Liver (tissue), 9 donors: ENCODE results near the gene CD46. TPM values are rescaled to one million over a fixed set of nuclear protein-coding genes. Genes with fewer than 3 reads are reported as not detected.

Experiments used
- DNase-seq: peaks from one replicate; pipeline ENCODE4 v3.0.0-alpha.2; 2017; ENCODE audit warnings: low spot score
- H3K27ac ChIP-seq, 2 donors: one replicate each; pipeline ENCODE4 v1.7.0; 2013; ENCODE audit warnings: inconsistent platforms in 2 of 2, low read length in 2 of 2, control low read depth in 1 of 2, low read depth in 1 of 2, mild to moderate bottlenecking in 1 of 2
- H3K27me3 ChIP-seq, 4 donors: one replicate each; pipeline versions ENCODE4 v1.6.1 to v1.7.0; 2013; ENCODE audit warnings: low read length in 3 of 4, inconsistent platforms in 1 of 4, mild to moderate bottlenecking in 1 of 4, moderate library complexity in 1 of 4; ENCODE audit not compliant: control insufficient read depth in 4 of 4, insufficient read depth in 4 of 4
- H3K36me3 ChIP-seq, 4 donors: one replicate each; pipeline versions ENCODE4 v1.6.1 to v1.7.0; 2013; ENCODE audit warnings: low read length in 3 of 4, mild to moderate bottlenecking in 3 of 4, low read depth in 1 of 4, moderate library complexity in 1 of 4; ENCODE audit not compliant: control insufficient read depth in 4 of 4, insufficient read depth in 3 of 4
- H3K4me1 ChIP-seq, 4 donors: one replicate each; pipeline versions ENCODE4 v1.6.1 to v1.7.0; 2013; ENCODE audit warnings: low read length in 3 of 4, mild to moderate bottlenecking in 3 of 4, moderate library complexity in 1 of 4; ENCODE audit not compliant: control insufficient read depth in 4 of 4, insufficient read depth in 4 of 4
- H3K4me3 ChIP-seq, 3 donors: one replicate each; pipeline versions ENCODE4 v1.6.1 to v1.7.0; 2013; ENCODE audit warnings: low read length in 3 of 3, control low read depth in 1 of 3, low read depth in 1 of 3, mild to moderate bottlenecking in 1 of 3
- H3K9ac ChIP-seq, 2 donors: one replicate each; pipeline ENCODE4 v1.7.0; 2013; ENCODE audit warnings: low read length in 2 of 2, mild to moderate bottlenecking in 2 of 2, moderate library complexity in 2 of 2, control low read depth in 1 of 2, low read depth in 1 of 2
- H3K9me3 ChIP-seq, 4 donors: one replicate each; pipeline versions ENCODE4 v1.6.1 to v1.7.0; 2013; ENCODE audit warnings: low read length in 3 of 4; ENCODE audit not compliant: control insufficient read depth in 4 of 4
- EGR1 ChIP-seq, 2 donors: IDR thresholded peaks; 2 replicates each; pipeline ENCODE4 v1.6.1; 2016 to 2018; ENCODE audit warnings: antibody characterized with exemption in 2 of 2, low read depth in 2 of 2
- FOXA1 ChIP-seq: IDR thresholded peaks from 2 replicates; pipeline ENCODE4 v1.6.1; 2016; ENCODE audit warnings: antibody characterized with exemption
- FOXA2 ChIP-seq: IDR thresholded peaks from 2 replicates; pipeline ENCODE4 v1.6.1; 2016; ENCODE audit warnings: antibody characterized with exemption
- GABPA ChIP-seq, 2 donors: IDR thresholded peaks in 1 of 2; conservative IDR thresholded peaks in 1 of 2; 2 replicates each; pipeline ENCODE4 v1.6.1; 2016; ENCODE audit warnings: antibody characterized with exemption in 2 of 2, mild to moderate bottlenecking in 1 of 2, moderate library complexity in 1 of 2
- HNF4A ChIP-seq, 2 donors: conservative IDR thresholded peaks; 2 replicates each; pipeline ENCODE4 v1.6.1; 2016; ENCODE audit warnings: antibody characterized with exemption in 2 of 2, mild to moderate bottlenecking in 2 of 2
- HNF4G ChIP-seq: IDR thresholded peaks from 2 replicates; pipeline ENCODE4 v1.6.1; 2016; ENCODE audit warnings: antibody characterized with exemption
- JUND ChIP-seq, 2 donors: IDR thresholded peaks; 2 replicates each; pipeline ENCODE4 v1.6.1; 2016; ENCODE audit warnings: antibody characterized with exemption in 2 of 2
- NR2F2 ChIP-seq: IDR thresholded peaks from 2 replicates; pipeline ENCODE4 v1.6.1; 2016; ENCODE audit warnings: antibody characterized with exemption
- RAD21 ChIP-seq, 2 donors: IDR thresholded peaks; 2 replicates each; pipeline ENCODE4 v1.6.1; 2016; ENCODE audit warnings: antibody characterized with exemption in 2 of 2, mild to moderate bottlenecking in 2 of 2
- RXRA ChIP-seq, 2 donors: IDR thresholded peaks; 2 replicates each; pipeline ENCODE4 v1.6.1; 2017 to 2018; ENCODE audit warnings: antibody characterized with exemption in 2 of 2, mild to moderate bottlenecking in 1 of 2
- SP1 ChIP-seq: IDR thresholded peaks from 2 replicates; pipeline ENCODE4 v1.6.1; 2018; ENCODE audit warnings: antibody characterized with exemption, mild to moderate bottlenecking
- TAF1 ChIP-seq: conservative IDR thresholded peaks from 2 replicates; pipeline ENCODE4 v1.6.1; 2016; ENCODE audit warnings: antibody characterized with exemption, mild to moderate bottlenecking
- YY1 ChIP-seq: IDR thresholded peaks from 2 replicates; pipeline ENCODE4 v1.6.1; 2016; ENCODE audit warnings: antibody characterized with exemption, mild to moderate bottlenecking
- WGBS: extraction: QIAGEN DNeasy Blood & Tissue Kit; methylation state at CpG from one replicate; pipeline ENCODE4 v1.1.7; 2013; 5-methylcytosine and 5-hydroxymethylcytosine counted together
- polyA plus RNA-seq, 2 donors: library from polyadenylated mRNA; stranded (reverse) in 1 of 2; unstranded in 1 of 2; fragments of 200-250 nt in 1 of 2; fragments of >200 nt in 1 of 2; fragmentation: Nextera tagmentation in 1 of 2; extraction: Ambion mirVana in 1 of 2; gene quantifications; one replicate each; pipeline versions ENCODE4 v1.2.1 to v1.2.3, GENCODE V29; 2013 to 2015
- total RNA-seq, 2 donors: library from RNA; depleted of rRNA; stranded (reverse); fragments of >200 nt; gene quantifications; one replicate each; pipeline ENCODE4 v1.2.3, GENCODE V29; 2014
- TF ChIP-seq, protein P1 (sequence below): IDR thresholded peaks from 2 replicates; pipeline ENCODE4 v1.6.1; 2016; ENCODE audit warnings: antibody characterized with exemption
- TF ChIP-seq, protein P2 (sequence below): IDR thresholded peaks from 2 replicates; pipeline ENCODE4 v1.6.1; 2016; ENCODE audit warnings: antibody characterized with exemption, mild to moderate bottlenecking
- TF ChIP-seq, protein P3 (sequence below): IDR thresholded peaks from 2 replicates; pipeline ENCODE4 v1.6.1; 2016; ENCODE audit warnings: antibody characterized with exemption
- TF ChIP-seq, protein P4 (sequence below): fragments of 150-350 bp; IDR thresholded peaks from 2 replicates; pipeline ENCODE4 v1.5.1; 2017; ENCODE audit warnings: improper control_type of control experiment, low read depth, low read length; ENCODE audit not compliant: missing input control
- TF ChIP-seq, protein P5 (sequence below): IDR thresholded peaks from 2 replicates; pipeline ENCODE4 v1.6.1; 2016; ENCODE audit warnings: antibody characterized with exemption
- donor health status: healthy.
- donor health status: healthy.
- donor health status: healthy.
- donor health status: healthy.
- donor health status: healthy.

The CD46 gene
- total and polyA plus RNA-seq, 4 donors, result 71.3 to 177 (median 121) TPM

DNA sequence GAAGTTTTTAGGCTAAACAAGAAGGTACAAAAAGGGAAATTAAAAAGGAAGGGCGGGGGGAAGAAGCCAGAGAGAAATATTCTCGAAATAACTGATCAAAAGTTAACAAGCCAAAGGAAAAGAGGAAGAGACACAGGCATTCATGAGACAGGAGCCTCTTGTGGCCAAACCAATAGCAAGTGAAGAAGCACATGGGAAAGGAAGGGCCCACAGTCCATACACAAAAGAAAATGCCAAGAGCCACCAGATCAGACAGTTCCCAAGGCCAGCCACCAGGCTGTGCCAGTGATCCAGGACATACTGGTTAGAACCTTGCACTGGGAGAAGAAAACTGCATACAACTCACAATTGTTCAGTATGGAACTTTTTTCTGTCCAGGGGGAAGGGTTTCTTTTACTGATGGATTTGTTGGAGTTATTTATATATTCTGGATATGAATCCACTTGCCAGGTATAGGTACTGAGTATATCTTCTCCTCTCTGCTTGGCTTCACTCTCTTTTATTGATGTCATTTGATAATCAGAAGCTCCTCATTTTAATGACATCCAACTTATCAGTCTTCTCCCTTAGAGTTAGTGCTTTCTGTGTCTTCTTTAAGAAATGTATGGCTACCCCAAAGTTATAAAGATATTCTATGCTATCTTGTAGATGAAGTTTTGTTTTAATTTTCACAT, 76.8 kb downstream of the CD46 start:
- peak overlapping the region; percentile 23 to 27 for H3K9ac ChIP-seq
- H3K4me3 ChIP-seq, result no peak overlapping the region
- no peaks in the 10 kb centered on the region for H3K36me3 ChIP-seq
- TF ChIP-seq, protein P1, sequence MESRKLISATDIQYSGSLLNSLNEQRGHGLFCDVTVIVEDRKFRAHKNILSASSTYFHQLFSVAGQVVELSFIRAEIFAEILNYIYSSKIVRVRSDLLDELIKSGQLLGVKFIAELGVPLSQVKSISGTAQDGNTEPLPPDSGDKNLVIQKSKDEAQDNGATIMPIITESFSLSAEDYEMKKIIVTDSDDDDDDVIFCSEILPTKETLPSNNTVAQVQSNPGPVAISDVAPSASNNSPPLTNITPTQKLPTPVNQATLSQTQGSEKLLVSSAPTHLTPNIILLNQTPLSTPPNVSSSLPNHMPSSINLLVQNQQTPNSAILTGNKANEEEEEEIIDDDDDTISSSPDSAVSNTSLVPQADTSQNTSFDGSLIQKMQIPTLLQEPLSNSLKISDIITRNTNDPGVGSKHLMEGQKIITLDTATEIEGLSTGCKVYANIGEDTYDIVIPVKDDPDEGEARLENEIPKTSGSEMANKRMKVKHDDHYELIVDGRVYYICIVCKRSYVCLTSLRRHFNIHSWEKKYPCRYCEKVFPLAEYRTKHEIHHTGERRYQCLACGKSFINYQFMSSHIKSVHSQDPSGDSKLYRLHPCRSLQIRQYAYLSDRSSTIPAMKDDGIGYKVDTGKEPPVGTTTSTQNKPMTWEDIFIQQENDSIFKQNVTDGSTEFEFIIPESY, result no peak
- TF ChIP-seq HNF4A (conservative IDR thresholded peaks at IDR 0.05) (peak; percentile 55 to 63), NR2F2 (no peak), FOXA2 (peak; percentile 28), RXRA (IDR thresholded peaks at IDR 0.05) (no peak), SP1 (peak; percentile 45), GABPA (IDR thresholded peaks at IDR 0.05 in 1 of 2, conservative IDR thresholded peaks at IDR 0.05 in 1 of 2) (no peak), TAF1 (no peak), RAD21 (IDR thresholded peaks at IDR 0.05) (peak; percentile 98 to 99), JUND (IDR thresholded peaks at IDR 0.05) (no peak), YY1 (peak; percentile 43), EGR1 (IDR thresholded peaks at IDR 0.05; ENCODE audit: low read depth in 2 of 2) (no peak), FOXA1 (no peak), HNF4G (no peak)
- TF ChIP-seq, protein P2, sequence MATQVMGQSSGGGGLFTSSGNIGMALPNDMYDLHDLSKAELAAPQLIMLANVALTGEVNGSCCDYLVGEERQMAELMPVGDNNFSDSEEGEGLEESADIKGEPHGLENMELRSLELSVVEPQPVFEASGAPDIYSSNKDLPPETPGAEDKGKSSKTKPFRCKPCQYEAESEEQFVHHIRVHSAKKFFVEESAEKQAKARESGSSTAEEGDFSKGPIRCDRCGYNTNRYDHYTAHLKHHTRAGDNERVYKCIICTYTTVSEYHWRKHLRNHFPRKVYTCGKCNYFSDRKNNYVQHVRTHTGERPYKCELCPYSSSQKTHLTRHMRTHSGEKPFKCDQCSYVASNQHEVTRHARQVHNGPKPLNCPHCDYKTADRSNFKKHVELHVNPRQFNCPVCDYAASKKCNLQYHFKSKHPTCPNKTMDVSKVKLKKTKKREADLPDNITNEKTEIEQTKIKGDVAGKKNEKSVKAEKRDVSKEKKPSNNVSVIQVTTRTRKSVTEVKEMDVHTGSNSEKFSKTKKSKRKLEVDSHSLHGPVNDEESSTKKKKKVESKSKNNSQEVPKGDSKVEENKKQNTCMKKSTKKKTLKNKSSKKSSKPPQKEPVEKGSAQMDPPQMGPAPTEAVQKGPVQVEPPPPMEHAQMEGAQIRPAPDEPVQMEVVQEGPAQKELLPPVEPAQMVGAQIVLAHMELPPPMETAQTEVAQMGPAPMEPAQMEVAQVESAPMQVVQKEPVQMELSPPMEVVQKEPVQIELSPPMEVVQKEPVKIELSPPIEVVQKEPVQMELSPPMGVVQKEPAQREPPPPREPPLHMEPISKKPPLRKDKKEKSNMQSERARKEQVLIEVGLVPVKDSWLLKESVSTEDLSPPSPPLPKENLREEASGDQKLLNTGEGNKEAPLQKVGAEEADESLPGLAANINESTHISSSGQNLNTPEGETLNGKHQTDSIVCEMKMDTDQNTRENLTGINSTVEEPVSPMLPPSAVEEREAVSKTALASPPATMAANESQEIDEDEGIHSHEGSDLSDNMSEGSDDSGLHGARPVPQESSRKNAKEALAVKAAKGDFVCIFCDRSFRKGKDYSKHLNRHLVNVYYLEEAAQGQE, result no peak
- TF ChIP-seq, protein P3, sequence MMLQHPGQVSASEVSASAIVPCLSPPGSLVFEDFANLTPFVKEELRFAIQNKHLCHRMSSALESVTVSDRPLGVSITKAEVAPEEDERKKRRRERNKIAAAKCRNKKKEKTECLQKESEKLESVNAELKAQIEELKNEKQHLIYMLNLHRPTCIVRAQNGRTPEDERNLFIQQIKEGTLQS, result no peak
- TF ChIP-seq, protein P4, sequence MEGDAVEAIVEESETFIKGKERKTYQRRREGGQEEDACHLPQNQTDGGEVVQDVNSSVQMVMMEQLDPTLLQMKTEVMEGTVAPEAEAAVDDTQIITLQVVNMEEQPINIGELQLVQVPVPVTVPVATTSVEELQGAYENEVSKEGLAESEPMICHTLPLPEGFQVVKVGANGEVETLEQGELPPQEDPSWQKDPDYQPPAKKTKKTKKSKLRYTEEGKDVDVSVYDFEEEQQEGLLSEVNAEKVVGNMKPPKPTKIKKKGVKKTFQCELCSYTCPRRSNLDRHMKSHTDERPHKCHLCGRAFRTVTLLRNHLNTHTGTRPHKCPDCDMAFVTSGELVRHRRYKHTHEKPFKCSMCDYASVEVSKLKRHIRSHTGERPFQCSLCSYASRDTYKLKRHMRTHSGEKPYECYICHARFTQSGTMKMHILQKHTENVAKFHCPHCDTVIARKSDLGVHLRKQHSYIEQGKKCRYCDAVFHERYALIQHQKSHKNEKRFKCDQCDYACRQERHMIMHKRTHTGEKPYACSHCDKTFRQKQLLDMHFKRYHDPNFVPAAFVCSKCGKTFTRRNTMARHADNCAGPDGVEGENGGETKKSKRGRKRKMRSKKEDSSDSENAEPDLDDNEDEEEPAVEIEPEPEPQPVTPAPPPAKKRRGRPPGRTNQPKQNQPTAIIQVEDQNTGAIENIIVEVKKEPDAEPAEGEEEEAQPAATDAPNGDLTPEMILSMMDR, result peak; percentile 97
- TF ChIP-seq, protein P5, sequence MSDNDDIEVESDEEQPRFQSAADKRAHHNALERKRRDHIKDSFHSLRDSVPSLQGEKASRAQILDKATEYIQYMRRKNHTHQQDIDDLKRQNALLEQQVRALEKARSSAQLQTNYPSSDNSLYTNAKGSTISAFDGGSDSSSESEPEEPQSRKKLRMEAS, result peak; percentile 98
- H3K27ac ChIP-seq, result peak overlapping the region; percentile 75 to 99
- H3K4me1 ChIP-seq, result peaks cover 12 to 38% (median 29%) of the 10 kb centered on the region in 4 donors
- H3K27me3 ChIP-seq, result no peaks in the 10 kb centered on the region
- no peak for DNase-seq
- WGBS, result 42% methylated on average over 2 of the region's 2 CpGs
- no peaks in the 10 kb centered on the region for H3K9me3 ChIP-seq
